H1 (cell line): ENCODE data around the gene LDLRAD1. TPM values are rescaled to one million over a fixed set of nuclear protein-coding genes. Genes with fewer than 3 reads are reported as not detected.
"Not testable (repeated sequence)": the region's sequence is repeated elsewhere in the genome, so short reads cannot be mapped to it uniquely, and the experiment has no call there.

Source experiments
- CTCF ChIA-PET: fragments of 300-600 bp; sonication (Branson Sonifier 250); formaldehyde crosslinking; loops from one replicate; lab custom pipeline; 2021; ENCODE audit not compliant: partially characterized antibody; lab: Charles Lee
- POLR2A ChIA-PET: fragments of 300-600 bp; sonication (Branson Sonifier 250); formaldehyde crosslinking; loops from one replicate; lab custom pipeline; 2021; ENCODE audit warnings: inconsistent platforms; ENCODE audit not compliant: partially characterized antibody; lab: Charles Lee
- DNase-seq, 2 experiments: peaks; one replicate each; pipeline versions ENCODE4 v3.0.0 to v3.0.0-alpha.2; 2010 to 2022; ENCODE audit warnings: low spot score in 2 of 2, low read depth in 1 of 2, mixed read lengths in 1 of 2
- FAIRE-seq: peaks from 2 replicates; lab custom pipeline; 2011; peaks lifted over from hg19 to GRCh38; lab: Jason Lieb, UNC
- H2AFZ ChIP-seq: 2 replicates; pipeline ENCODE4 v1.8.1; 2012; ENCODE audit warnings: low read length, inconsistent platforms
- H2AK5ac ChIP-seq: 2 replicates; pipeline ENCODE4 v1.6.1; 2013; ENCODE audit warnings: low read depth, low read length
- H2BK120ac ChIP-seq: replicated peaks from 2 replicates; pipeline ENCODE3; 2013; ENCODE audit warnings: low read depth, low read length, inconsistent platforms
- H2BK12ac ChIP-seq: 2 replicates; pipeline ENCODE4 v1.6.1; 2013; ENCODE audit warnings: low read depth, low read length
- H2BK15ac ChIP-seq: 2 replicates; pipeline ENCODE4 v1.6.1; 2013; ENCODE audit warnings: low read length
- H2BK20ac ChIP-seq: 2 replicates; pipeline ENCODE4 v1.6.1; 2013; ENCODE audit warnings: low read length
- H2BK5ac ChIP-seq: 2 replicates; pipeline ENCODE4 v1.6.1; 2013; ENCODE audit warnings: low read depth, low read length
- H3K14ac ChIP-seq: 2 replicates; pipeline ENCODE4 v1.6.1; 2013; ENCODE audit warnings: inconsistent platforms; ENCODE audit not compliant: insufficient read length
- H3K18ac ChIP-seq: 2 replicates; pipeline ENCODE4 v1.6.1; 2013; ENCODE audit warnings: low read length; ENCODE audit errors: extremely low read depth
- H3K23ac ChIP-seq: 2 replicates; pipeline ENCODE4 v1.6.1; 2013; ENCODE audit warnings: inconsistent platforms; ENCODE audit not compliant: insufficient read length
- H3K23me2 ChIP-seq: 2 replicates; pipeline ENCODE4 v1.6.1; 2013; ENCODE audit warnings: low read depth, low read length
- H3K27ac ChIP-seq: 2 replicates; pipeline ENCODE4 v1.6.1; 2011; ENCODE audit warnings: low read depth, low read length, inconsistent platforms
- H3K27me3 ChIP-seq, 4 experiments: replicated peaks in 1 of 4; 1 replicate in 1 of 4; 2 replicates in 3 of 4; pipeline versions ENCODE4 v1.6.1 to v1.8.1; 2011 to 2013; ENCODE audit warnings: low read length in 3 of 4, mild to moderate bottlenecking in 3 of 4, inconsistent platforms in 2 of 4, mixed read lengths in 2 of 4, moderate library complexity in 1 of 4; ENCODE audit not compliant: control insufficient read depth in 3 of 4, insufficient read depth in 3 of 4; ENCODE audit errors: extremely low read depth in 1 of 4
- H3K36me3 ChIP-seq, 4 experiments: 2 replicates each; pipeline versions ENCODE4 v1.6.1 to v1.8.1; 2011 to 2013; ENCODE audit warnings: mild to moderate bottlenecking in 4 of 4, low read length in 3 of 4, moderate library complexity in 2 of 4, control low read depth in 1 of 4, inconsistent platforms in 1 of 4; ENCODE audit not compliant: insufficient read depth in 4 of 4, control insufficient read depth in 2 of 4
- H3K4ac ChIP-seq: replicated peaks from 2 replicates; pipeline ENCODE3; 2013; ENCODE audit warnings: low read length, low read depth, mixed read lengths, inconsistent platforms; ENCODE audit not compliant: insufficient read length
- H3K4me1 ChIP-seq, 4 experiments: replicated peaks in 1 of 4; 1 replicate in 1 of 4; 2 replicates in 3 of 4; pipeline versions ENCODE4 v1.6.1 to v1.8.1; 2011 to 2013; ENCODE audit warnings: low read length in 3 of 4, inconsistent platforms in 2 of 4, mixed read lengths in 1 of 4; ENCODE audit not compliant: insufficient read depth in 4 of 4, control insufficient read depth in 3 of 4
- H3K4me2 ChIP-seq, 2 experiments: 2 replicates each; pipeline versions ENCODE4 v1.6.1 to v1.8.1; 2011 to 2013; ENCODE audit warnings: low read depth in 2 of 2, low read length in 2 of 2, control low read depth in 1 of 2, inconsistent platforms in 1 of 2, mild to moderate bottlenecking in 1 of 2; ENCODE audit not compliant: insufficient read depth in 1 of 2
- H3K4me3 ChIP-seq, 4 experiments: fragments of 200-600, 300-600 bp in 1 of 4; sonication (generic), shearing (Covaris generic), sonication (Bioruptor Twin) in 1 of 4; 2 replicates each; pipeline versions ENCODE4 v1.5.1 to v1.8.1; 2011 to 2016; ENCODE audit warnings: low read length in 4 of 4, low read depth in 3 of 4, control low read depth in 2 of 4, inconsistent platforms in 2 of 4, mild to moderate bottlenecking in 2 of 4, mixed read lengths in 1 of 4, moderate library complexity in 1 of 4; ENCODE audit not compliant: insufficient read depth in 2 of 4; ENCODE audit errors: extremely low read depth in 1 of 4
- H3K56ac ChIP-seq: replicated peaks from 2 replicates; pipeline ENCODE3; 2013; ENCODE audit warnings: low read depth, mild to moderate bottlenecking, mixed read lengths, low read length, inconsistent platforms; ENCODE audit not compliant: insufficient read length
- H3K79me1 ChIP-seq: 2 replicates; pipeline ENCODE4 v1.6.1; 2013; ENCODE audit warnings: low read depth, low read length, control low read depth
- H3K79me2 ChIP-seq, 2 experiments: 2 replicates each; pipeline versions ENCODE4 v1.6.1 to v1.8.1; 2012 to 2013; ENCODE audit warnings: low read length in 2 of 2, mild to moderate bottlenecking in 2 of 2, inconsistent platforms in 1 of 2; ENCODE audit not compliant: insufficient read depth in 2 of 2, control insufficient read depth in 1 of 2
- H3K9ac ChIP-seq, 4 experiments: replicated peaks in 1 of 4; 1 replicate in 1 of 4; 2 replicates in 3 of 4; pipeline versions ENCODE4 v1.6.1 to v1.8.1; 2011 to 2013; ENCODE audit warnings: low read depth in 3 of 4, low read length in 3 of 4, control low read depth in 2 of 4, mild to moderate bottlenecking in 2 of 4, moderate library complexity in 2 of 4, inconsistent platforms in 1 of 4; ENCODE audit errors: extremely low read depth in 1 of 4
- H3K9me3 ChIP-seq, 2 experiments: 2 replicates each; pipeline versions ENCODE4 v1.6.1 to v1.8.1; 2012 to 2013; ENCODE audit warnings: mild to moderate bottlenecking in 2 of 2, moderate library complexity in 2 of 2, control low read depth in 1 of 2, inconsistent platforms in 1 of 2, low read depth in 1 of 2, low read length in 1 of 2, mixed read lengths in 1 of 2; ENCODE audit not compliant: insufficient read depth in 2 of 2
- H4K20me1 ChIP-seq, 2 experiments: replicated peaks in 1 of 2; 2 replicates each; pipeline versions ENCODE3 to v1.8.1; 2011 to 2013; ENCODE audit warnings: inconsistent platforms in 2 of 2, low read length in 2 of 2, mild to moderate bottlenecking in 1 of 2; ENCODE audit not compliant: insufficient read depth in 2 of 2, control insufficient read depth in 1 of 2
- H4K5ac ChIP-seq: 2 replicates; pipeline ENCODE4 v1.6.1; 2013; ENCODE audit warnings: low read length, low read depth, mixed read lengths, inconsistent platforms; ENCODE audit not compliant: insufficient read length
- H4K8ac ChIP-seq: 2 replicates; pipeline ENCODE4 v1.8.0; 2013; ENCODE audit warnings: mild to moderate bottlenecking, moderate library complexity, low read length, inconsistent platforms; ENCODE audit not compliant: insufficient read depth; ENCODE audit errors: extremely low read depth
- H4K91ac ChIP-seq: replicated peaks from 2 replicates; pipeline ENCODE3; 2013; ENCODE audit warnings: low read length, mixed read lengths, inconsistent platforms; ENCODE audit not compliant: insufficient read length
- WGBS, 2 experiments: shearing (Covaris generic) in 1 of 2; methylation state at CpG; one replicate each; pipeline versions ENCODE4 v1.1.6 to v1.1.7; 2013 to 2015; ENCODE audit warnings: low lambda C conversion rate in 2 of 2, mixed read lengths in 2 of 2, inconsistent platforms in 1 of 2, low coverage in 1 of 2, missing lambda C conversion rate in 1 of 2; ENCODE audit not compliant: insufficient replicate concordance in 2 of 2, insufficient coverage in 1 of 2, insufficient read length in 1 of 2; ENCODE audit errors: extremely low coverage in 1 of 2, missing lambda C conversion rate in 1 of 2; 5-methylcytosine and 5-hydroxymethylcytosine counted together
- polyA plus RNA-seq, 7 experiments: library from polyadenylated mRNA; depleted of rRNA in 3 of 7; stranded (reverse) in 5 of 7; unstranded in 2 of 7; fragments of >200 nt in 5 of 7; fragments of 200-250 nt in 2 of 7; gene quantifications; 1 replicate in 5 of 7; 2 replicates in 1 of 7; 4 replicates in 1 of 7; pipeline versions ENCODE4 v1.2.1 to v1.2.3, GENCODE V29; 2011 to 2013; ENCODE audit warnings: missing spikeins in 2 of 7, mixed read lengths in 2 of 7
- total RNA-seq: library from RNA; stranded (reverse); fragmentation: NEBNext Ultra II Directional; extraction: Animal tissue kit (Norgen Biotek cat#: 25700); gene quantifications from 2 replicates; pipeline ENCODE4 v1.2.1, GENCODE V29; 2021

LDLRAD1 gene
- total and polyA plus RNA-seq, 2 of the 8 experiments (the other 6 are each of a cell fraction or from before 2014, with no cell fraction given), result not detected

DNA sequence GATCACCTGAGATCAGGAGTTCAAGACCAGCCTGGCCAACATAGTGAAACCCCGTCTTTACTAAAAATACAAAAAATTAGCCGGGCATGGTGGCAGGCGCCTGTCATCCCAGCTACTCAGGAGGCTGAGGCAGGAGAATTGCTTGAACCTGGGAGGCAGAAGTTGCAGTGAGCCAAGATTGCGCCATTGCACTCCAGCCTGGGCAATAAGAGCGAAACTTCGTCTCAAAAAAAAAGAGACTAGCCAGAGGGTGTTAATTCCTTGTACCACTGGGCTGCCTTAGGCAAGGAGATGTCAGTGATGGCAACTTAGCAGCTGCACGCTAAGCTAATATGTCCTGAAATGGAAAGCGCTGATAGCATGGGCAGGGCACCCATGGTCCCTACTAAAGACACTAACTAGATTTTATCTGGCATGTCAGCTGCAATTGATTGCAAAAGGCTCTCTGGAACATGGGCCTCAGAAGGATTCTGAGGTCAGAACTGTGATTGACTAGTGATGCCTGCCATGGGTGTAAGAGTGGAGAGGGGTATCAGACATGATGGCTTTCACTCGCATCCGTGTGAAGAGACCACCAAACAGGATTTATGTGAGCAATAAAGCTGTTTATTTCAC is 1.7 kb upstream of the LDLRAD1 start:
- not testable (repeated sequence) for H3K4ac ChIP-seq, H3K27me3 ChIP-seq, H4K8ac ChIP-seq, FAIRE-seq, H2BK12ac ChIP-seq, H3K27ac ChIP-seq, H2BK20ac ChIP-seq, H3K9ac ChIP-seq, H3K79me2 ChIP-seq, H4K20me1 ChIP-seq, H3K23me2 ChIP-seq, H3K4me3 ChIP-seq, H3K4me1 ChIP-seq, H3K18ac ChIP-seq, H3K23ac ChIP-seq, H2AFZ ChIP-seq, H3K4me2 ChIP-seq, H3K36me3 ChIP-seq, H2AK5ac ChIP-seq, DNase-seq, H3K14ac ChIP-seq, H3K79me1 ChIP-seq, H2BK15ac ChIP-seq, H3K56ac ChIP-seq, H2BK120ac ChIP-seq, H3K9me3 ChIP-seq, H4K91ac ChIP-seq, H4K5ac ChIP-seq, H2BK5ac ChIP-seq
- POLR2A ChIA-PET, result interaction anchor here (0.8 kb wide), 1 partner anchor 10 kb away, joined by 4 read pairs; no protein-coding TSS in a partner anchor
- WGBS, 2 experiments, result 92% methylated on average over 10 of the region's 10 CpGs; no CpG with 5 or more reads in 1 of the 2 experiments
- CTCF ChIA-PET, result interaction anchor here (0.8 kb wide), 1 partner anchor 73 kb away, joined by 3 read pairs; no protein-coding TSS in a partner anchor
